K562 (cell line): Measurements from ENCODE around the gene DYNC1I1. TPM values are rescaled to one million over a fixed set of nuclear protein-coding genes. Genes with fewer than 3 reads are reported as not detected.

Experiments
- ATAC-seq: fragments of 200-7000 bp; cut with Tn5 transposase; 3 replicates; pipeline ENCODE4 v1.9.1; 2020; ENCODE audit warnings: moderate library complexity
- BruUV-seq: library from RNA; stranded (reverse); fragments of 400-500 nt; replicated peaks from 2 replicates; lab custom pipeline; 2021; lab: Mats Ljungman, UMichigan
- CTCF ChIA-PET: fragments of 300-600 bp; formaldehyde crosslinking; extraction: SDS; loops from one replicate; lab custom pipeline; 2021; ENCODE audit warnings: low intra/inter-chr PET ratio; lab: Yijun Ruan, JAX
- POLR2A ChIA-PET: fragments of 300-600, 350-650 bp; sonication (Branson Sonifier 250); formaldehyde crosslinking; extraction: SDS; loops from one replicate; lab custom pipeline; 2021; ENCODE audit warnings: antibody characterized with exemption, inconsistent platforms; lab: Yijun Ruan, JAX
- DNase-seq, 4 experiments: peaks; one replicate each; pipeline versions ENCODE4 v3.0.0 to v3.0.0-alpha.2; 2011 to 2018; ENCODE audit warnings: low spot score in 3 of 4, mixed read lengths in 3 of 4; ENCODE audit errors: extremely low read depth in 1 of 4
- FAIRE-seq: peaks from 2 replicates; lab custom pipeline; 2011; peaks lifted over from hg19 to GRCh38; lab: Jason Lieb, UNC
- H2AFZ ChIP-seq: 2 replicates; pipeline ENCODE4 v1.6.0; 2011; ENCODE audit warnings: low read depth, low read length, control low read depth, inconsistent platforms
- H3K27ac ChIP-seq: fragments of 200-600 bp; 3 replicates; pipeline ENCODE4 v1.8.0; 2011; ENCODE audit warnings: low read depth, mild to moderate bottlenecking, control low read depth, inconsistent platforms, low read length, moderate library complexity, mixed read lengths; ENCODE audit errors: extremely low read depth
- H3K27me3 ChIP-seq, 2 experiments: fragments of 300-600 bp in 1 of 2; 2 replicates in 1 of 2; 3 replicates in 1 of 2; pipeline versions ENCODE4 v1.6.0 to v1.8.0; 2011; ENCODE audit warnings: inconsistent platforms in 2 of 2, low read length in 2 of 2, mild to moderate bottlenecking in 1 of 2, mixed read lengths in 1 of 2, moderate library complexity in 1 of 2; ENCODE audit not compliant: control insufficient read depth in 2 of 2, insufficient read depth in 2 of 2
- H3K36me3 ChIP-seq: fragments of 300-600 bp; 3 replicates; pipeline ENCODE4 v1.8.0; 2011; ENCODE audit warnings: mild to moderate bottlenecking, low read length, inconsistent platforms; ENCODE audit not compliant: control insufficient read depth, insufficient read depth
- H3K4me1 ChIP-seq, 2 experiments: fragments of 200-600 bp in 1 of 2; replicated peaks in 1 of 2; 2 replicates in 1 of 2; 3 replicates in 1 of 2; pipeline versions ENCODE4 v1.5.1 to v1.8.0; 2011; ENCODE audit warnings: inconsistent platforms in 2 of 2, low read length in 2 of 2, mild to moderate bottlenecking in 1 of 2, mixed read lengths in 1 of 2, moderate library complexity in 1 of 2; ENCODE audit not compliant: control insufficient read depth in 2 of 2, insufficient read depth in 2 of 2
- H3K4me2 ChIP-seq: 2 replicates; pipeline ENCODE4 v1.6.1; 2011; ENCODE audit warnings: low read length, control low read depth, inconsistent platforms, mixed read lengths; ENCODE audit not compliant: insufficient read depth
- H3K4me3 ChIP-seq: fragments of 200-600 bp; sonication (generic), shearing (Covaris generic); 2 replicates; pipeline ENCODE4 v1.5.1; 2016; ENCODE audit warnings: control low read depth, inconsistent platforms
- H3K79me2 ChIP-seq: fragments of 200-600 bp; 3 replicates; pipeline ENCODE4 v1.8.0; 2011; ENCODE audit warnings: low read length, inconsistent platforms; ENCODE audit not compliant: control insufficient read depth, insufficient read depth
- H3K9ac ChIP-seq, 2 experiments: 2 replicates each; pipeline versions ENCODE4 v1.6.0 to v1.6.1; 2011; ENCODE audit warnings: low read depth in 2 of 2, low read length in 2 of 2, control low read depth in 1 of 2, inconsistent platforms in 1 of 2, mild to moderate bottlenecking in 1 of 2, mixed read lengths in 1 of 2; ENCODE audit not compliant: insufficient read depth in 1 of 2
- H3K9me1 ChIP-seq: one replicate; pipeline ENCODE4 v1.6.0; 2011; ENCODE audit warnings: inconsistent platforms, mild to moderate bottlenecking, low read length, moderate library complexity; ENCODE audit not compliant: control insufficient read depth, insufficient read depth
- H3K9me3 ChIP-seq: replicated peaks from 2 replicates; pipeline ENCODE4 v1.5.1; 2011; ENCODE audit warnings: low read depth, low read length, inconsistent platforms; ENCODE audit not compliant: control insufficient read depth, insufficient read depth
- H4K20me1 ChIP-seq: replicated peaks from 2 replicates; pipeline ENCODE4 v1.6.1; 2011; ENCODE audit warnings: low read length, inconsistent platforms, mixed read lengths; ENCODE audit not compliant: control insufficient read depth, insufficient read depth
- E2F3 ChIP-seq: fragments of 250-450 bp; sonication (Bioruptor Pico); IDR thresholded peaks from 2 replicates; pipeline ENCODE4 v1.4.0; 2020; ENCODE audit warnings: mild to moderate bottlenecking
- FOXK2 ChIP-seq, 2 experiments: fragments of 450-650 bp; IDR thresholded peaks in 1 of 2; conservative IDR thresholded peaks in 1 of 2; 2 replicates each; pipeline ENCODE4 v1.6.1; 2016; ENCODE audit warnings: low read depth in 2 of 2, mild to moderate bottlenecking in 1 of 2
- HSF4 ChIP-seq: fragments of 250-450 bp; sonication (Bioruptor Pico); IDR thresholded peaks from 2 replicates; pipeline ENCODE4 v2.1.2; 2022; ENCODE audit warnings: mild to moderate bottlenecking, moderate library complexity, borderline replicate concordance
- KDM5B ChIP-seq: fragments of 200-600 bp; sonication (generic); IDR thresholded peaks from 2 replicates; pipeline ENCODE4 v1.6.1; 2012; ENCODE audit warnings: low read depth, mild to moderate bottlenecking, moderate library complexity, low read length, control low read depth, inconsistent platforms; ENCODE audit not compliant: insufficient replicate concordance
- MTF1 ChIP-seq: fragments of 250-450 bp; sonication (Bioruptor Pico); IDR thresholded peaks from 2 replicates; pipeline ENCODE4 v1.9.0; 2021; ENCODE audit warnings: moderate library complexity, mild to moderate bottlenecking, inconsistent platforms, borderline replicate concordance
- SIN3B ChIP-seq: fragments of 450-650 bp; IDR thresholded peaks from 2 replicates; pipeline ENCODE4 v1.6.1; 2017; ENCODE audit warnings: low read depth, mild to moderate bottlenecking, moderate library complexity
- WGBS: fragments of 100-300 bp; shearing (Covaris generic); methylation state at CpG from one replicate; pipeline ENCODE4 v1.1.6; 2016; ENCODE audit warnings: low coverage, mixed read lengths; ENCODE audit not compliant: insufficient coverage; ENCODE audit errors: missing lambda C conversion rate; 5-methylcytosine and 5-hydroxymethylcytosine counted together
- in situ Hi-C: fragments of 300-500 bp; cut with MboI; formaldehyde crosslinking; loops from 4 replicates; pipeline ENCODE4 v1.15.0; 2018; ENCODE audit warnings: inconsistent platforms, mixed read lengths
- intact Hi-C: fragments of 100-400 bp; cut with micrococcal nuclease; formaldehyde crosslinking; loops from 2 replicates; pipeline ENCODE4 v1.14.2; 2022
- polyA plus RNA-seq, 8 experiments: library from polyadenylated mRNA; depleted of rRNA in 4 of 8; stranded (reverse) in 5 of 8; unstranded in 3 of 8; fragments of >200 nt; fragmentation: Nextera tagmentation in 2 of 8; fragmentation: Illumina TruSeq in 1 of 8; extraction: Ambion mirVana in 2 of 8; extraction: Trizol in 1 of 8; gene quantifications; 2 replicates each; pipeline versions ENCODE4 v1.2.1 to v1.2.3, GENCODE V29; 2011 to 2014; ENCODE audit warnings: inconsistent platforms in 1 of 8, missing spikeins in 1 of 8
- total RNA-seq, 7 experiments: library from RNA; depleted of rRNA in 6 of 7; stranded (reverse); fragments of >200 nt in 6 of 7; fragmentation: Illumina TruSeq in 2 of 7; extraction: Trizol in 2 of 7; gene quantifications; 2 replicates each; pipeline versions ENCODE4 v1.2.1 to v1.2.3, GENCODE V29; 2011 to 2021; ENCODE audit warnings: low replicate concordance in 1 of 7
- TF ChIP-seq, protein P1 (sequence below), 3 experiments: IDR thresholded peaks in 2 of 3; conservative IDR thresholded peaks in 1 of 3; 2 replicates each; pipeline ENCODE4 v1.5.1; 2011 to 2012; ENCODE audit warnings: low read length in 3 of 3, mild to moderate bottlenecking in 3 of 3, control low read depth in 2 of 3, improper control_type of control experiment in 1 of 3, inconsistent platforms in 1 of 3, low read depth in 1 of 3, mixed read lengths in 1 of 3, moderate library complexity in 1 of 3; ENCODE audit not compliant: insufficient read depth in 2 of 3

Gene DYNC1I1
- total and polyA plus RNA-seq, 9 of the 15 experiments (the other 6 are each of a cell fraction or from before 2014, with no cell fraction given): 0.22 to 1.5 (median 0.44) TPM

DNA sequence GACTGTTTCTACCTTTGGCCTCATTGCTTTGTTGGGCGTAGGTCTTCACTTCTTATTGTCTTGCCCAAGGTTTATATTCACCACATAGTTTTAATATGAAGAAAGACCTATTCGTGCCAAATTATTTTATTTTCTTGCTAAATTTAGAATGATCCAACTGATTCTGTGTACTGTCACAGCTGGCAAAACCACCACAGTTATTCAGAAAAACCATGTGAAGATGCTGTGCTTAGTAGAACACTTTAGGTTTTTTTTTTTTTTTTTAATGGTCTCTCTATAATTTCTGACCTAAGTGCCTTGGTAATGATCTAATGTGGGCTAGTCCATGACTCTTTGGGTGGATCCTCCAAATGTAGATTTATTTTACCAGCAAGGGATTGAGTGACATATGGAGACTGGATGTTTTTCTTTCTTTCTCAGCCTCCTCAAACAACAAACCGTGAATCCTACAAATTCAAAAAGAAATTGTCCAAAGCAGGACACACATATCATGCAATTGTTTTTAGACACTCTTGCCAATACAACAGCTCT, 243.8 kb downstream of the DYNC1I1 start:
- CTCF ChIA-PET: no interaction called here
- Histone ChIP-seq H3K4me1 (no peaks in the 10 kb centered on the region), H3K4me2 (no peak overlapping the region), H3K27me3 (no peaks in the 10 kb centered on the region), H2AFZ (no peak overlapping the region), H3K4me3 (no peak overlapping the region), H3K27ac (no peak overlapping the region), H4K20me1 (no peaks in the 10 kb centered on the region), H3K36me3 (no peaks in the 10 kb centered on the region), H3K79me2 (no peaks in the 10 kb centered on the region), H3K9me1 (no peaks in the 10 kb centered on the region), H3K9ac (no peak overlapping the region), H3K9me3 (no peaks in the 10 kb centered on the region)
- FAIRE-seq: no peak
- POLR2A ChIA-PET: interaction anchor here (0.7 kb wide), 1 partner anchor 842 kb away, joined by 3 read pairs; no protein-coding TSS in a partner anchor
- in situ Hi-C loops: no loop called here
- intact Hi-C loops: no loop called here
- TF ChIP-seq FOXK2 (conservative IDR thresholded peaks at IDR 0.05 in 1 of 2, IDR thresholded peaks at IDR 0.05 in 1 of 2; ENCODE audit: low read depth in 2 of 2) (no peak), SIN3B (no peak), HSF4 (CRISPR knock-in tag) (no peak)
- 2% methylated on average over 3 of the region's 3 CpGs for WGBS
- no peak for ATAC-seq
- DNase-seq: no peak
- no TSS peak for BruUV-seq

- H3K4me3 ChIP-seq: no peak overlapping the region
- no peak for ATAC-seq
- BruUV-seq: no TSS peak
- no peak for TF ChIP-seq MTF1 (CRISPR knock-in tag)
- TF ChIP-seq, protein P1, sequence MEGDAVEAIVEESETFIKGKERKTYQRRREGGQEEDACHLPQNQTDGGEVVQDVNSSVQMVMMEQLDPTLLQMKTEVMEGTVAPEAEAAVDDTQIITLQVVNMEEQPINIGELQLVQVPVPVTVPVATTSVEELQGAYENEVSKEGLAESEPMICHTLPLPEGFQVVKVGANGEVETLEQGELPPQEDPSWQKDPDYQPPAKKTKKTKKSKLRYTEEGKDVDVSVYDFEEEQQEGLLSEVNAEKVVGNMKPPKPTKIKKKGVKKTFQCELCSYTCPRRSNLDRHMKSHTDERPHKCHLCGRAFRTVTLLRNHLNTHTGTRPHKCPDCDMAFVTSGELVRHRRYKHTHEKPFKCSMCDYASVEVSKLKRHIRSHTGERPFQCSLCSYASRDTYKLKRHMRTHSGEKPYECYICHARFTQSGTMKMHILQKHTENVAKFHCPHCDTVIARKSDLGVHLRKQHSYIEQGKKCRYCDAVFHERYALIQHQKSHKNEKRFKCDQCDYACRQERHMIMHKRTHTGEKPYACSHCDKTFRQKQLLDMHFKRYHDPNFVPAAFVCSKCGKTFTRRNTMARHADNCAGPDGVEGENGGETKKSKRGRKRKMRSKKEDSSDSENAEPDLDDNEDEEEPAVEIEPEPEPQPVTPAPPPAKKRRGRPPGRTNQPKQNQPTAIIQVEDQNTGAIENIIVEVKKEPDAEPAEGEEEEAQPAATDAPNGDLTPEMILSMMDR (IDR thresholded peaks at IDR 0.05 in 2 of 3, conservative IDR thresholded peaks at IDR 0.05 in 1 of 3; ENCODE audit: insufficient read depth in 2 of 3, low read depth in 1 of 3, low read length in 3 of 3): no peak
- no peak for TF ChIP-seq KDM5B
- no peak for TF ChIP-seq E2F3
- TF ChIP-seq, all 486 proteins: peak for 0
- Histone ChIP-seq H3K36me3 (no peaks in the 10 kb centered on the region), H3K4me1 (no peaks in the 10 kb centered on the region), H4K20me1 (no peaks in the 10 kb centered on the region), H3K9me3 (no peaks in the 10 kb centered on the region), H3K27ac (no peak overlapping the region), H3K9me1 (no peaks in the 10 kb centered on the region), H3K4me2 (no peak overlapping the region), H3K27me3 (no peaks in the 10 kb centered on the region), H3K79me2 (no peaks in the 10 kb centered on the region), H2AFZ (no peak overlapping the region), H3K9ac (no peak overlapping the region)
- ChIA-PET POLR2A (no interaction called here), CTCF (no interaction called here)
- in situ Hi-C loops: no loop called here
- intact Hi-C loops: no loop called here
- no peak for DNase-seq
- WGBS: 0% methylated on average over 2 of the region's 2 CpGs
- FAIRE-seq: no peak
These were observed 244.4 kb downstream of the DYNC1I1 start for GRCh38 chr7:96016735-96017134.
